Endothelial cell (in vitro differentiated cells): ENCODE results near the gene DIS3L2. TPM values are rescaled to one million over a fixed set of nuclear protein-coding genes. Genes with fewer than 3 reads are reported as not detected.

Source experiments
- DNase-seq: peaks from one replicate; pipeline ENCODE4 v3.0.0; 2021; ENCODE audit warnings: low spot score
- H3K27ac Mint-ChIP-seq: one replicate; pipeline ENCODE4 v1.8.0; 2021; ENCODE audit warnings: mixed read lengths, inconsistent platforms; ENCODE audit not compliant: unreplicated experiment
- H3K27me3 Mint-ChIP-seq: one replicate; pipeline ENCODE4 v1.8.0; 2021; ENCODE audit warnings: mild to moderate bottlenecking, moderate library complexity, mixed read lengths, inconsistent platforms; ENCODE audit not compliant: unreplicated experiment
- H3K36me3 Mint-ChIP-seq: one replicate; pipeline ENCODE4 v1.8.0; 2021; ENCODE audit warnings: mild to moderate bottlenecking, low read depth, mixed read lengths, inconsistent platforms; ENCODE audit not compliant: unreplicated experiment
- H3K4me1 Mint-ChIP-seq: one replicate; pipeline ENCODE4 v1.8.0; 2021; ENCODE audit warnings: mild to moderate bottlenecking, mixed read lengths, inconsistent platforms; ENCODE audit not compliant: unreplicated experiment
- H3K4me3 Mint-ChIP-seq: one replicate; pipeline ENCODE4 v1.8.0; 2021; ENCODE audit warnings: mild to moderate bottlenecking, mixed read lengths, inconsistent platforms; ENCODE audit not compliant: unreplicated experiment
- H3K9me3 Mint-ChIP-seq: one replicate; pipeline ENCODE4 v1.8.0; 2021; ENCODE audit warnings: mixed read lengths, inconsistent platforms; ENCODE audit not compliant: unreplicated experiment
- CTCF ChIP-seq: fragments of 200-600 bp; sonication (generic); IDR thresholded peaks from one replicate; pipeline ENCODE4 v1.5.0; 2021; ENCODE audit warnings: antibody characterized with exemption; ENCODE audit not compliant: unreplicated experiment
- total RNA-seq: library from RNA; stranded (reverse); fragmentation: NEBNext Ultra II Directional; extraction: Animal tissue kit (Norgen Biotek cat#: 25700); gene quantifications from one replicate; pipeline ENCODE4 v1.2.1, GENCODE V29; 2021; ENCODE audit not compliant: unreplicated experiment

Gene DIS3L2
- total RNA-seq, 1 donor from 2014 or later, result 42.1 TPM

- no peak overlapping the region for H3K27ac Mint-ChIP-seq
Observed at GRCh38 chr2:231935815-231936214, 25.7 kb upstream of the DIS3L2 start.

GRCh38 chr2:231936491-231936890 is 25.0 kb upstream of the DIS3L2 start:
- Mint-ChIP-seq H3K4me1 (peaks cover 5% of the 10 kb centered on the region), H3K27me3 (peaks cover 1% of the 10 kb centered on the region), H3K36me3 (no peaks in the 10 kb centered on the region), H3K4me3 (no peak overlapping the region), H3K9me3 (no peaks in the 10 kb centered on the region), H3K27ac (no peak overlapping the region)
- no peak for TF ChIP-seq CTCF
- no peak for DNase-seq

More at GRCh38 chr2:231935815-231936214, 25.7 kb upstream of the DIS3L2 start:
- peaks cover 5% of the 10 kb centered on the region for H3K4me1 Mint-ChIP-seq
- peaks cover 1% of the 10 kb centered on the region for H3K27me3 Mint-ChIP-seq
- no peak for DNase-seq
- H3K4me3 Mint-ChIP-seq, result no peak overlapping the region
- TF ChIP-seq CTCF, result no peak
- no peaks in the 10 kb centered on the region for H3K36me3 Mint-ChIP-seq
- H3K9me3 Mint-ChIP-seq, result no peaks in the 10 kb centered on the region

GRCh38 chr2:231937057-231937456 is 24.5 kb upstream of the DIS3L2 start:
- no peaks in the 10 kb centered on the region for H3K9me3 Mint-ChIP-seq
- H3K4me1 Mint-ChIP-seq, result peaks cover 5% of the 10 kb centered on the region
- no peak overlapping the region for H3K4me3 Mint-ChIP-seq
- TF ChIP-seq CTCF, result no peak
- H3K27ac Mint-ChIP-seq, result no peak overlapping the region
- peaks cover 1% of the 10 kb centered on the region for H3K27me3 Mint-ChIP-seq
- no peaks in the 10 kb centered on the region for H3K36me3 Mint-ChIP-seq
- no peak for DNase-seq

GRCh38 chr2:231939022-231939421 is 22.5 kb upstream of the DIS3L2 start:
- Mint-ChIP-seq H3K27ac (no peak overlapping the region), H3K4me3 (no peak overlapping the region), H3K4me1 (peaks cover 5% of the 10 kb centered on the region), H3K9me3 (no peaks in the 10 kb centered on the region), H3K27me3 (peaks cover 1% of the 10 kb centered on the region), H3K36me3 (no peaks in the 10 kb centered on the region)
- TF ChIP-seq CTCF, result no peak
- DNase-seq, result no peak

GRCh38 chr2:231940795-231941194 is 20.7 kb upstream of the DIS3L2 start:
- no peak overlapping the region for H3K27ac Mint-ChIP-seq
- no peak for TF ChIP-seq CTCF
- H3K36me3 Mint-ChIP-seq, result no peaks in the 10 kb centered on the region
- no peaks in the 10 kb centered on the region for H3K27me3 Mint-ChIP-seq
- H3K4me1 Mint-ChIP-seq, result no peaks in the 10 kb centered on the region
- no peak overlapping the region for H3K4me3 Mint-ChIP-seq
- no peaks in the 10 kb centered on the region for H3K9me3 Mint-ChIP-seq
- DNase-seq, result no peak
